NCI-H345 treated with DMSO at 0.1 percent for 48 hours (cell line): ENCODE measurements around the gene PPM1L.

ENCODE experiments used
- DNase-seq: peaks from one replicate; lab custom pipeline; 2025; ENCODE audit not compliant: unreplicated experiment; lab: John Stamatoyannopoulos, UW

Gene PPM1L

GRCh38 chr3:160806686-160807085 is 50.7 kb downstream of the PPM1L start:
- no peak for DNase-seq

GRCh38 chr3:160808838-160809237 is 52.8 kb downstream of the PPM1L start:
- DNase-seq = no peak

GRCh38 chr3:160809453-160809852 is 53.4 kb downstream of the PPM1L start:
- no peak for DNase-seq

- no peak for DNase-seq
Observed at GRCh38 chr3:160810362-160811236, 54.6 kb downstream of the PPM1L start.

- no peak for DNase-seq
Observed at GRCh38 chr3:160811237-160811548, 55.2 kb downstream of the PPM1L start.

- DNase-seq = no peak
Observed at GRCh38 chr3:160812304-160812703, 56.3 kb downstream of the PPM1L start.

GRCh38 chr3:160815280-160815679 is 59.2 kb downstream of the PPM1L start:
- DNase-seq = no peak

- no peak for DNase-seq
Observed at GRCh38 chr3:160820022-160820421, 64.0 kb downstream of the PPM1L start.

- DNase-seq = no peak
Observed at GRCh38 chr3:160820430-160820829, 64.4 kb downstream of the PPM1L start.

- no peak for DNase-seq
Observed at GRCh38 chr3:160822936-160823335, 66.9 kb downstream of the PPM1L start.

GRCh38 chr3:160825311-160825800 is 69.3 kb downstream of the PPM1L start:
- no peak for DNase-seq

- DNase-seq = no peak
Observed at GRCh38 chr3:160826408-160826807, 70.4 kb downstream of the PPM1L start.

GRCh38 chr3:160826991-160827390 is 71.0 kb downstream of the PPM1L start:
- no peak for DNase-seq

GRCh38 chr3:160827516-160827915 is 71.5 kb downstream of the PPM1L start:
- no peak for DNase-seq

GRCh38 chr3:160828880-160829279 is 72.8 kb downstream of the PPM1L start:
- DNase-seq = no peak

- no peak for DNase-seq
Observed at GRCh38 chr3:160829486-160830009, 73.5 kb downstream of the PPM1L start.

GRCh38 chr3:160830796-160831195 is 74.8 kb downstream of the PPM1L start:
- no peak for DNase-seq

- DNase-seq = no peak
Observed at GRCh38 chr3:160831401-160831800, 75.4 kb downstream of the PPM1L start.

GRCh38 chr3:160837394-160837980 is 81.5 kb downstream of the PPM1L start:
- no peak for DNase-seq

GRCh38 chr3:160840590-160840989 is 84.6 kb downstream of the PPM1L start:
- no peak for DNase-seq

GRCh38 chr3:160841455-160841854 is 85.4 kb downstream of the PPM1L start:
- DNase-seq = no peak
